ENCODE results near the gene ARL8A.
A peak's percentile ranks its signal among the peaks of the same experiment; 100 is the strongest.

DNA sequence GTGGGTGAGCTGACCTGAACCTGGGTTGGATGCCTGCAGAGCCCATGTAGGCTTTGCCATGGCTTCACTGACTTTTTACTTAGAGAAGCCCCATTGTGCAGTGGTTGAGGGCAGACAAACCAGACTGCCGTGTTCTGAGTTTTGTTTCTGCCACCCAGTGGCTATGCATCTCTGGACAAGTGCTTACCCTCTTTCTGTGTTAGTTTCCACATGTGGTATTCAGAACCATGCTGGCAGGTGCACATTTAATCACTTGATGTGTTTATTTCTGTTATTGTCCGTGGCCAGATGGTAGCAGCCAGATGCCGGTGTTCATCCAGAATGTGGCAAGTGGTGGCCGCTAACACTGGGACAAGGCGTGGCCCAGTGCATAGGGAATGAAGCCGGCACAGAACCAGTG is 26.2 kb upstream of the ARL8A start:
- TF ChIP-seq POLR2AphosphoS5 (IDR thresholded peaks at IDR 0.05; ENCODE audit: low read length) (no peak), MXI1 (IDR thresholded peaks at IDR 0.05; ENCODE audit: low read depth, low read length) (no peak), CREB1 (IDR thresholded peaks at IDR 0.05; ENCODE audit: low read depth) (no peak), POLR2A (IDR thresholded peaks at IDR 0.05; ENCODE audit: low read depth, low read length) (no peak), CBX5 (IDR thresholded peaks at IDR 0.05; ENCODE audit: low read depth) (no peak), TAF1 (IDR thresholded peaks at IDR 0.05; ENCODE audit: borderline replicate concordance, low read depth, low read length) (no peak), SREBF2 (IDR thresholded peaks at IDR 0.05; ENCODE audit: low read length) (no peak), SUZ12 (IDR thresholded peaks at IDR 0.05; ENCODE audit: unreplicated experiment) (no peak), YY1 (IDR thresholded peaks at IDR 0.05; ENCODE audit: low read depth, low read length) (no peak), EP300 (IDR thresholded peaks at IDR 0.05; ENCODE audit: borderline replicate concordance in 1 of 2, control insufficient read depth in 1 of 2, low read depth in 2 of 2, low read length in 2 of 2) (no peak), NFIC (IDR thresholded peaks at IDR 0.05; ENCODE audit: low read depth, low read length) (no peak)
- TF ChIP-seq, protein P1, sequence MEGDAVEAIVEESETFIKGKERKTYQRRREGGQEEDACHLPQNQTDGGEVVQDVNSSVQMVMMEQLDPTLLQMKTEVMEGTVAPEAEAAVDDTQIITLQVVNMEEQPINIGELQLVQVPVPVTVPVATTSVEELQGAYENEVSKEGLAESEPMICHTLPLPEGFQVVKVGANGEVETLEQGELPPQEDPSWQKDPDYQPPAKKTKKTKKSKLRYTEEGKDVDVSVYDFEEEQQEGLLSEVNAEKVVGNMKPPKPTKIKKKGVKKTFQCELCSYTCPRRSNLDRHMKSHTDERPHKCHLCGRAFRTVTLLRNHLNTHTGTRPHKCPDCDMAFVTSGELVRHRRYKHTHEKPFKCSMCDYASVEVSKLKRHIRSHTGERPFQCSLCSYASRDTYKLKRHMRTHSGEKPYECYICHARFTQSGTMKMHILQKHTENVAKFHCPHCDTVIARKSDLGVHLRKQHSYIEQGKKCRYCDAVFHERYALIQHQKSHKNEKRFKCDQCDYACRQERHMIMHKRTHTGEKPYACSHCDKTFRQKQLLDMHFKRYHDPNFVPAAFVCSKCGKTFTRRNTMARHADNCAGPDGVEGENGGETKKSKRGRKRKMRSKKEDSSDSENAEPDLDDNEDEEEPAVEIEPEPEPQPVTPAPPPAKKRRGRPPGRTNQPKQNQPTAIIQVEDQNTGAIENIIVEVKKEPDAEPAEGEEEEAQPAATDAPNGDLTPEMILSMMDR (IDR thresholded peaks at IDR 0.05 in 2 of 3, conservative IDR thresholded peaks at IDR 0.05 in 1 of 3; ENCODE audit: control insufficient read depth in 2 of 3, extremely low read depth in 1 of 3, insufficient read depth in 1 of 3, low read depth in 3 of 3, low read length in 3 of 3) = peak in 1 of 3 experiments; percentile 28; a peak in 1 of 6 replicates
- TF ChIP-seq, protein P2, sequence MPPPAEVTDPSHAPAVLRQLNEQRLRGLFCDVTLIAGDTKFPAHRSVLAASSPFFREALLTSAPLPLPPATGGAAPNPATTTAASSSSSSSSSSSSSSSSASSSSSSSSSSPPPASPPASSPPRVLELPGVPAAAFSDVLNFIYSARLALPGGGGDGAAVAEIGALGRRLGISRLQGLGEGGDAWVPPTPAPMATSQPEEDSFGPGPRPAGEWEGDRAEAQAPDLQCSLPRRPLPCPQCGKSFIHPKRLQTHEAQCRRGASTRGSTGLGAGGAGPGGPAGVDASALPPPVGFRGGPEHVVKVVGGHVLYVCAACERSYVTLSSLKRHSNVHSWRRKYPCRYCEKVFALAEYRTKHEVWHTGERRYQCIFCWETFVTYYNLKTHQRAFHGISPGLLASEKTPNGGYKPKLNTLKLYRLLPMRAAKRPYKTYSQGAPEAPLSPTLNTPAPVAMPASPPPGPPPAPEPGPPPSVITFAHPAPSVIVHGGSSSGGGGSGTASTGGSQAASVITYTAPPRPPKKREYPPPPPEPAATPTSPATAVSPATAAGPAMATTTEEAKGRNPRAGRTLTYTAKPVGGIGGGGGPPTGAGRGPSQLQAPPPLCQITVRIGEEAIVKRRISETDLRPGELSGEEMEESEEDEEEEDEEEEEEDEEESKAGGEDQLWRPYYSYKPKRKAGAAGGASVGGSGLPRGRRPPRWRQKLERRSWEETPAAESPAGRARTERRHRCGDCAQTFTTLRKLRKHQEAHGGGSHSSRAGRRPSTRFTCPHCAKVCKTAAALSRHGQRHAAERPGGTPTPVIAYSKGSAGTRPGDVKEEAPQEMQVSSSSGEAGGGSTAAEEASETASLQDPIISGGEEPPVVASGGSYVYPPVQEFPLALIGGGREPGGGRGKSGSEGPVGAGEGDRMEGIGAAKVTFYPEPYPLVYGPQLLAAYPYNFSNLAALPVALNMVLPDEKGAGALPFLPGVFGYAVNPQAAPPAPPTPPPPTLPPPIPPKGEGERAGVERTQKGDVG (CRISPR knock-in tag; IDR thresholded peaks at IDR 0.05) = no peak
- TF ChIP-seq, protein P3, sequence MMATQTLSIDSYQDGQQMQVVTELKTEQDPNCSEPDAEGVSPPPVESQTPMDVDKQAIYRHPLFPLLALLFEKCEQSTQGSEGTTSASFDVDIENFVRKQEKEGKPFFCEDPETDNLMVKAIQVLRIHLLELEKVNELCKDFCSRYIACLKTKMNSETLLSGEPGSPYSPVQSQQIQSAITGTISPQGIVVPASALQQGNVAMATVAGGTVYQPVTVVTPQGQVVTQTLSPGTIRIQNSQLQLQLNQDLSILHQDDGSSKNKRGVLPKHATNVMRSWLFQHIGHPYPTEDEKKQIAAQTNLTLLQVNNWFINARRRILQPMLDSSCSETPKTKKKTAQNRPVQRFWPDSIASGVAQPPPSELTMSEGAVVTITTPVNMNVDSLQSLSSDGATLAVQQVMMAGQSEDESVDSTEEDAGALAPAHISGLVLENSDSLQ (IDR thresholded peaks at IDR 0.05) = no peak

All from GM12878 (cell line).